Measurements from ENCODE around the gene PTPRD.

- TF ChIP-seq, protein P1, sequence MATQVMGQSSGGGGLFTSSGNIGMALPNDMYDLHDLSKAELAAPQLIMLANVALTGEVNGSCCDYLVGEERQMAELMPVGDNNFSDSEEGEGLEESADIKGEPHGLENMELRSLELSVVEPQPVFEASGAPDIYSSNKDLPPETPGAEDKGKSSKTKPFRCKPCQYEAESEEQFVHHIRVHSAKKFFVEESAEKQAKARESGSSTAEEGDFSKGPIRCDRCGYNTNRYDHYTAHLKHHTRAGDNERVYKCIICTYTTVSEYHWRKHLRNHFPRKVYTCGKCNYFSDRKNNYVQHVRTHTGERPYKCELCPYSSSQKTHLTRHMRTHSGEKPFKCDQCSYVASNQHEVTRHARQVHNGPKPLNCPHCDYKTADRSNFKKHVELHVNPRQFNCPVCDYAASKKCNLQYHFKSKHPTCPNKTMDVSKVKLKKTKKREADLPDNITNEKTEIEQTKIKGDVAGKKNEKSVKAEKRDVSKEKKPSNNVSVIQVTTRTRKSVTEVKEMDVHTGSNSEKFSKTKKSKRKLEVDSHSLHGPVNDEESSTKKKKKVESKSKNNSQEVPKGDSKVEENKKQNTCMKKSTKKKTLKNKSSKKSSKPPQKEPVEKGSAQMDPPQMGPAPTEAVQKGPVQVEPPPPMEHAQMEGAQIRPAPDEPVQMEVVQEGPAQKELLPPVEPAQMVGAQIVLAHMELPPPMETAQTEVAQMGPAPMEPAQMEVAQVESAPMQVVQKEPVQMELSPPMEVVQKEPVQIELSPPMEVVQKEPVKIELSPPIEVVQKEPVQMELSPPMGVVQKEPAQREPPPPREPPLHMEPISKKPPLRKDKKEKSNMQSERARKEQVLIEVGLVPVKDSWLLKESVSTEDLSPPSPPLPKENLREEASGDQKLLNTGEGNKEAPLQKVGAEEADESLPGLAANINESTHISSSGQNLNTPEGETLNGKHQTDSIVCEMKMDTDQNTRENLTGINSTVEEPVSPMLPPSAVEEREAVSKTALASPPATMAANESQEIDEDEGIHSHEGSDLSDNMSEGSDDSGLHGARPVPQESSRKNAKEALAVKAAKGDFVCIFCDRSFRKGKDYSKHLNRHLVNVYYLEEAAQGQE (IDR thresholded peaks at IDR 0.05; ENCODE audit: insufficient read depth in 1 of 2, low read depth in 2 of 2, low read length in 2 of 2) = no peak
- TF ChIP-seq POLR2AphosphoS5 (IDR thresholded peaks at IDR 0.05; ENCODE audit: low read depth, low read length) (no peak), SIN3A (IDR thresholded peaks at IDR 0.05; ENCODE audit: borderline replicate concordance, insufficient read depth, low read length) (no peak), TAF1 (IDR thresholded peaks at IDR 0.05; ENCODE audit: borderline replicate concordance, insufficient read depth, low read length) (no peak), FOXP2 (optimal IDR thresholded peaks at IDR 0.05; ENCODE audit: borderline replicate concordance, extremely low read depth, extremely low read length, insufficient read depth) (no peak)
Measured at GRCh38 chr9:8779478-8779877, 1833.3 kb downstream of the PTPRD start.

Measured in PFSK-1 (cell line).